MV-4-11 (cell line): Measurements from ENCODE around the gene ANKRD60.
A peak's percentile ranks its signal among the peaks of the same experiment; 100 is the strongest.

Experiments
- DNase-seq: peaks from one replicate; lab custom pipeline; 2025; lab: John Stamatoyannopoulos, UW

The ANKRD60 gene

GRCh38 chr20:58244517-58245030 is 16.1 kb upstream of the ANKRD60 start:
- no peak for DNase-seq

GRCh38 chr20:58243653-58244410 is 15.4 kb upstream of the ANKRD60 start:
- no peak for DNase-seq

GRCh38 chr20:58242824-58243223 is 14.4 kb upstream of the ANKRD60 start:
- DNase-seq = no peak

GRCh38 chr20:58241766-58242465 is 13.5 kb upstream of the ANKRD60 start:
- DNase-seq = no peak

- no peak for DNase-seq
Observed at GRCh38 chr20:58240471-58240870, 12.0 kb upstream of the ANKRD60 start.

GRCh38 chr20:58239216-58239615 is 10.8 kb upstream of the ANKRD60 start:
- DNase-seq = no peak

- no peak for DNase-seq
Observed at GRCh38 chr20:58238490-58238889, 10.0 kb upstream of the ANKRD60 start.

GRCh38 chr20:58237318-58238132 is 9.1 kb upstream of the ANKRD60 start:
- DNase-seq = no peak

GRCh38 chr20:58236612-58237317 is 8.3 kb upstream of the ANKRD60 start:
- DNase-seq = peak; percentile 32

GRCh38 chr20:58235010-58235409 is 6.6 kb upstream of the ANKRD60 start:
- no peak for DNase-seq

- DNase-seq = no peak
Observed at GRCh38 chr20:58233881-58234528, 5.6 kb upstream of the ANKRD60 start.

GRCh38 chr20:58233393-58233792 is 4.9 kb upstream of the ANKRD60 start:
- no peak for DNase-seq

- no peak for DNase-seq
Observed at GRCh38 chr20:58231683-58232082, 3.2 kb upstream of the ANKRD60 start.

- DNase-seq = no peak
Observed at GRCh38 chr20:58229198-58229798, 845 bp upstream of the ANKRD60 start.

- no peak for DNase-seq
Observed at GRCh38 chr20:58228103-58228483, 360 bp downstream of the ANKRD60 start.

- no peak for DNase-seq
Observed at GRCh38 chr20:58227391-58228102, 906 bp downstream of the ANKRD60 start.

GRCh38 chr20:58225452-58226200 is 2.8 kb downstream of the ANKRD60 start:
- DNase-seq = no peak

GRCh38 chr20:58224974-58225373 is 3.5 kb downstream of the ANKRD60 start:
- no peak for DNase-seq

- no peak for DNase-seq
Observed at GRCh38 chr20:58224097-58224496, 4.4 kb downstream of the ANKRD60 start.
